Measurements from ENCODE around the gene WDR48.

WDR48 gene

DNA sequence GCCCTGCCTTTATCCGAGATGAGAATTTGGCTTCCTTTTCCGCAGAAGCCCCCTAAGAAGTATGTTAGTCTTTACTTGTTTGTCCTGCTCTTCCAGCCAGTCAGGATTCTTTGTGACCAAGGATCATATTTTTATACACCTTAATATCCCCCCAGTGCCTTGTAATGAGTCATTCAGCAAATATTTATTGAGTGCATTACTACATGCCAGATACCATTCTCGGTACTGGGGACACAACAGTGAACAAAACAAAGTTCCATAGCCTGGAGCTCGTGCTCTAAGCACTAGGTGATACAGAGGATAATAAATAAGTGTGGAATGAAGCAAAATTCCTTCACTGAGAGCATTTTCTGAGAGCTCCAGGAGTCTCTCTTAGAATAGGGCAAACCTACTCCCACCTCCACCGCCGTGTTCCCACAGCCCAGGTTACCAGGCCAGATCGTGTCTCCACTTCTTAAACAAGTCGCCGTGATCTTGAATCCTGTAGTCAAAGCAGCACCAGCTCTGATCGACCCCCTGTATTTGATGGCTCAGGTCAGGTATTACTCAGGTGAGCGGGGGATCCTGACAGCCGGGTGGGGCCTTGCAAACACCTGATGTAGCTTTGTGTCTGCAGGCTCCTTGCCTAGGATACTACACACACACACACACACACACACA, 74.2 kb downstream of the WDR48 start:
- DNase-seq, result no peak

- no peak for DNase-seq
Observed at GRCh38 chr3:39126532-39127071, 74.8 kb downstream of the WDR48 start.

DNA sequence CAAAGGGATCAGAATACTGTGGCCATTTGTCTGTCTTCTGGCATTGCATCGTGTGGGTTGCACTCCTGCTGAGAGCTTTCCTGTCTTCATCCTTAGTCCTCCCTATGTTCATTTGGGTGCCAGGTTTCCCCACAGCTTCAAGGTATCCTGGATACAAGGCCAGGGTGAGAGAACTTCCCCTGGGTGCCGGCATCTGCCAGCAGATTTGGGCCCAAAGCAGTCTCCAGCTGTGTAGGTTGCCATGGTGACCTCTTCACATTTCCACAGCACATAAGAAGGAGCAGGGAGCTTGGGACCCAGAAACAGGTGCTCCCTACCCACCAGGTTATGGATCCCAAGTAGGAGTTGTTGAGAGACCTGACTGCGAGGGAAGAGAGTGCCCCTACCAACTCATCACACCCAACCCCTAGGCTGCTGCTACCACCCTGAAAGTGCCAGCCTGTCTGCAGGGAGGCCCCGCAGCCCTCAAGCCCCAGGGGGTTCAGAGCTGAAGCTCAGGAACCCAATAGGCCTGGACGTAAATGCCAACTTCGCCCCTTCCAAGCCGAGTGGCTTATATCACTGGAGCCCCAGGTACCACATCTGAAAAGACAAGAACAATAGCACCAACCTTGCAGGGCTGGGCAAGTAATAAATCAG, 75.6 kb downstream of the WDR48 start:
- no peak for DNase-seq

- DNase-seq, result no peak
Observed at GRCh38 chr3:39127908-39128304, 76.1 kb downstream of the WDR48 start.

DNA sequence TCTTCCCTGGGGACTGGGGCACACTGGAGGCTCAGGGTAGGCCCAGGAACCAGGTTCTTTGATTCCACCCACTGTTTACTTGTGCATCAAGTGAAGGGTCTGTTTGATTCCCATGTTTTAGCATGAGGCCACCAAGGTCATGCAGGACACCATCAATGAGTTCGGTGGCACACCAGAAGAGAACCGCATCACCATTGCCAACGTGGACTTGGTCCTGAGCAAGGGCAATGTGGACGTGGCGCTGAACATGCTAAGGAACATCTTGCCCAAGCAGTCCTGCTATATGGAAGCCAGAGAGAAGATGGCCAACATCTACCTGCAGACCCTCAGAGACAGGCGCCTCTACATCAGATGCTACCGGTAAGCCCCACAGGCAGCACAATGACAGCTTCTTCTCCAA, 77.1 kb downstream of the WDR48 start:
- DNase-seq, result no peak

- no peak for DNase-seq
Observed at GRCh38 chr3:39130026-39130425, 78.2 kb downstream of the WDR48 start.

DNA sequence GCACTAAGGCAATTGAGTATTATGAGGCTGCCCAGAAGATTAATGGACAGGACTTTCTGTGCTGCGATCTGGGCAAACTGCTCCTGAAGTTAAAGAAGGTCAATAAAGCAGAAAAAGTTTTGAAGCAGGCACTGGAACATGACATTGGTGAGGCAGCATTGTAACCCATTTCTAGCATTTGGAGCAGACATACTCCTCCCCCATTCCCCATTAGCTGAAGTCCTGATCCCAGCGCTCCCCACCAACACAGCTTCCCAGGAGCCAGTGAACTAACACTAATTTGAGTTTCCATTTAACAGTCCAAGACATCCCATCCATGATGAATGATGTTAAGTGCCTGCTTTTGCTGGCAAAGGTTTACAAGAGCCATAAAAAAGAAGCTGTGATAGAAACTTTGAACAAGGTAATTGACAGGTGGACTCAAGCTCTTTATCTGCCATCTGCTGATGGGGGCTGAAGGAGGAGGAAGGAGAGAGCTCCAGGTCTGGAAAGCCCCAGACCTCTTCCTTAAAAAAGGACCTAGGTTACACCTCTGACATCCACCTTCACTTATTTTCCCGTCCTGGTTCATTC, 79.0 kb downstream of the WDR48 start:
- DNase-seq, result no peak

- no peak for DNase-seq
Observed at GRCh38 chr3:39132096-39133092, 80.6 kb downstream of the WDR48 start.

DNA sequence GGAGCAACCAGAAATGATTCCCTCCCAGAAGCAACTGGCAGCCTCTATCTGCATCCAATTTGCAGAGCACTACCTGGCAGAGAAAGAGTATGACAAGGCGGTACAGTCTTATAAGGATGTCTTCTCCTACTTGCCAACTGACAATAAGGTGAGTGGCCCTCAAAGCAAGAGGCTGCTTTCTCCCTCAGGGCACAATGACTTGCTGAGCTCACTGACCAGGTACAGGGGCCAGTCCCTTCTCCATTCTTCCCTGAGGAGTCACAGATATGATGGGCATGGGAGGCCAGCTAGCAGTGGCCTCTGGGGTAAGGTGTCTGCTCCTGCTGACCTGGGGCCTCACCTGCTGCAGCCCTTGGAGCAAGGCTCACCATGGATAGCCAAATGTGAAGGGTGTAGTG, 81.3 kb downstream of the WDR48 start:
- DNase-seq, result no peak

DNA sequence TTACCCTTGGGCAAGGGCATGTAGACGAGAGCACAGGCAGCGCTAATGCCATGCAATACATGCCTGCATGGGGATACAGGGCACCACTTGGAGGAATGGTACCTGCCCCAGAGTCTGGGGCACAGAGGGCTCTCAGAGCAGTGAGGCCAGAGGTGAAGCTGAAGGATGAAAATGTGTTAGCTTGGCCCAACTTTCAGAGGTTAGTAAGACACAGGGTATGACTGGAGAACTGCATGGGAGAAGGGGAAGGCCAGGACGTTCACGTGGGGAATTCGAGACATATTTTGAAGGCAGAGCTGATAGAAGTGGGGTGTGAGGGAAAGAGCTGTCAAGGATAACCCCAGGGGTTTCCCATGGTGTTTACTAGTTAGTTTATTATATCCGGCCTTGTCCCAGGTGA, 82.0 kb downstream of the WDR48 start:
- DNase-seq, result no peak

DNA sequence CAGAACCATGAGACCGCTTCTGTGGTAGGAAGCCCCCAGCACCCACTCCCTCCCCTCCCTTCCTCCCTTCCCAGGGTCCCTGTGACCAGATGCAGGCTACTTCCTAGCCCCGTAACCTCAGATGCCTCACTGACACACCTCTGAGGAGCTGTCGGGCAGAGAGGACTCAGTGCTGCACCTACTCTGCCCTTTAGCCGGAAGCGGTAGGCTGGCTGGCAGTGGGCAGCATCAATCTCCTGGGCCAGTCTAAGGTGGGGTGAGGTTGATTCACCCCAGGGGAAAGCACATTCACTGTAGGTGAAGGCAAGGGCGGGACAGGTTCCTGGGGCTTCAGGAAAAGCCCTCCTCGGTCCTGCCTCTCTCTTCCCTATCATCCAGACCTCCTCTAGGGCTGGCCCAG, 82.5 kb downstream of the WDR48 start:
- no peak for DNase-seq

DNA sequence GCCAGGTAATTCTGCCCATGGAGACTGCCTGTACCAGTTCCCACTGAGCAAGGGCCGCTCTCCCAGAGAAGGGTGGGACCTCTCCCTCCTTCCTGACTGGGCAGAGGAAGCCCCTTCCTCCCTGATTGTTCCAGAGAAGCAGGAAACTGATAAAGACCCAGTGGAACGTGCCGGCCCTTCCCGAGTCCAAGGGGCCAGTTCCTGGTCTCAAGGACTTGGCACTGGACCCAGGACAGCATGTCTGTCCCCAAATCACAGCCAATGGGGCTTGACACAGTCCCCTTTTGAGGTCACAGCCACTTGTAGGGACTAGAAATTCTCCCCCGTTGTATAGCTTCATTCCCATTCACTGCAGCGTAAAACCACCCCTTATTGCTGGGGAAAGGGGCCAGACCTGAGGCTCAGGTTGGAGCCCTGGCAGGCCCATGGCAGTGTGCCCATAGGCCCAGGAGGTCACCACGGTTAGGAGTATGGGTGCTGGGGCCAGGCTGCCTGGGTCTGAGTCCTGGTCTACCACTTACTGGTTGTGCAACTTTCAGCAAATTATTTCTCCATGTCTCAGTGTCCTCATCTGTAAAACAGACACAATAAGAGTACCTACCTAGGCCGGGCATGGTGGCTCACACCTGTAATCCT, 83.5 kb downstream of the WDR48 start:
- DNase-seq, result no peak

DNA sequence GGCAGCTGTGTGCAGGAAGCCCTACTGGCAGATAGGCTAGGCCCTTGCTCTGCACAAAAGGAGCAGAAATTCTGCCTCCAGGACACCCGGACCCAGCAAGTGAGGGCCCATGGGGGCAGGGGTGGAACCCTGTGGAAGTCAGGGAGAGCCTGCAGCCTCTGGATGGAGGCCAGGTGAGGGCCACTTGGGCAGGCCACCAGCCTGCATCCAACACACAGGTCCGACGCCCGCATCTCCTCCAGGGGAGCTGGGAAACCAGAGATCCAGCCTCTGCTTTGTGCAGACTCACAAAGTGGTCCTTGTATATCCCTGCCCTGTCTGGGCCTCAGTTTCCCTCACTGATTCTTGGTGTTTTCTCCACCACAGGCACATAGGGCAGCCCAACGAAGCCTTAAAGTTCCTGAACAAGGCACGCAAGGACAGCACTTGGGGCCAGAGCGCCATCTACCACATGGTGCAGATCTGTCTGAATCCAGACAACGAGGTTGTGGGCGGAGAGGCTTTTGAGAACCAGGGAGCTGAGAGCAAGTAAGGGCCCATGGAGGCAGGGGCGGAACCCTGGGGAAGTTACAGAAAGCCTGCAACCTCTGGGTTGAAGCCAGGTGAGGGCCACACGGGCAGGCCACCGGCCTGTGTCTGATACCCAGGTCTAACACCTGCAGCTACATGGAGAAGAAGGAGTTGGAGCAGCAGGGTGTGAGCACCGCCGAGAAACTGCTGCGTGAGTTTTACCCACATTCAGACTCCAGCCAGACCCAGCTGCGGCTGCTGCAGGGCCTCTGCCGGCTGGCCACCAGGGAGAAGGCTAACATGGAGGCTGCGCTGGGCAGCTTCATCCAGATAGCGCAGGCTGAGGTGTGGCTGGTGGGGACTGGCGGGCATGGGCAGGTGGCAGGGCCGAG, 85.0 kb downstream of the WDR48 start:
- no peak for DNase-seq

DNA sequence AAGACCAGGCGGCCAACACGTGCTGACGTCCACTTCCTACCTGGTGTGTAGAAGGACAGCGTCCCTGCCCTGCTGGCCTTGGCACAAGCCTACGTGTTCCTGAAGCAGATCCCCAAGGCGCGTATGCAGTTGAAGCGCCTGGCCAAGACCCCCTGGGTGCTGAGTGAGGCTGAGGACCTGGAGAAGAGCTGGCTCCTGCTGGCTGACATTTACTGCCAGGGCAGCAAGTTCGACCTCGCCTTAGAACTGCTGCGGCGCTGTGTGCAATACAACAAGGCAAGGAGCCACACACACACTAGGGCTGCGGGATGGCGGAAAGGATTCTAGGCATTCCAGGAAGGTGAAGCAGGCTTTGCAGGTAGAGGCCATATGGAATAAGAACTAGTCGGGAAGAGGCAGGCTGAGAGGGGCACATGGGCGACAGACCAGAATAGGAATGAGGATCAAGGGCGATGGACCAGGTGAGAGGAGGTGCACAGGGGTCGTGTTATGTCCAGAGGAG, 85.7 kb downstream of the WDR48 start:
- DNase-seq, result no peak

- DNase-seq, result no peak
Observed at GRCh38 chr3:39137991-39138803, 86.4 kb downstream of the WDR48 start.

GRCh38 chr3:39138804-39139415, 87.1 kb downstream of the WDR48 start:
- DNase-seq, result no peak

- no peak for DNase-seq
Observed at GRCh38 chr3:39139442-39139841, 87.6 kb downstream of the WDR48 start.

DNA sequence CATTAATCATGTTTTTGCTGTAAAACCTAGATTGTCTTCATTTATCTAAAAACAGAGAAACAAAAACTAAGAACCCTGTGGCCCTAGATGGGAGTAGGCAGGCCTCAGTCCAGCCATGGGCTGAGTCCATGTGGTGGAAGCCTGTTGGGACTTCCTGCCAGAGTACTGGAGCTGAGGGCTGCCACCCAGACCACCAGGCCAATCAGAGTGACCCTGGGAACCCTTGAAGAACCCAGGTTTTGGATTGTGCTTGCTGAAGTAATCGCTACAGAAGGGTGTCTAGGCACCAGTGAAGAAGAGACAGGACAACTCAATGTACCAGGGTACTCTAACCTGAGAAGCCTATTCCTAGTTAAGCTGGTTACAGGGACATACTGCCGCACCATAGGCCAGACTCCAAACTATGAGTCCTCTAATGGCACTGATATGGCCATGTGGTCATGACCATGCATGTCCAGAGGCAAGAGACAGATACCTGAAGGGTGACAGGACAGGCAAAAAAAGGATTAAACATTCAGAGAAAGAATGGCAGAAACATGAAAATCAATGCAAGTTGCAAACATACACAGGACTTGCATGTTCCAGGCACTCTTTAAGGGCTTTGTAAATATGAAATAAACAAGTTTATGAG, 88.6 kb downstream of the WDR48 start:
- no peak for DNase-seq
